HG03442 (cell line): ENCODE results near the gene SASH3.
A peak's percentile ranks its signal among the peaks of the same experiment; 100 is the strongest.
"Not testable (repeated sequence)": the region's sequence is repeated elsewhere in the genome, so short reads cannot be mapped to it uniquely, and the experiment has no call there.

Experiments
- ATAC-seq: cut with Tn5 transposase; IDR thresholded peaks from one replicate; pipeline ENCODE4 v1.9.1; 2021; ENCODE audit warnings: mild to moderate bottlenecking, moderate library complexity; ENCODE audit not compliant: unreplicated experiment

Gene SASH3

GRCh38 chrX:129779747-129780146 lies at the start of gene SASH3:
Gene SASH3, plus strand, starts transcription at chrX:129779949. Its CDS starts 149 bp downstream, at chrX:129780098.
- peak; percentile 35 for ATAC-seq

DNA sequence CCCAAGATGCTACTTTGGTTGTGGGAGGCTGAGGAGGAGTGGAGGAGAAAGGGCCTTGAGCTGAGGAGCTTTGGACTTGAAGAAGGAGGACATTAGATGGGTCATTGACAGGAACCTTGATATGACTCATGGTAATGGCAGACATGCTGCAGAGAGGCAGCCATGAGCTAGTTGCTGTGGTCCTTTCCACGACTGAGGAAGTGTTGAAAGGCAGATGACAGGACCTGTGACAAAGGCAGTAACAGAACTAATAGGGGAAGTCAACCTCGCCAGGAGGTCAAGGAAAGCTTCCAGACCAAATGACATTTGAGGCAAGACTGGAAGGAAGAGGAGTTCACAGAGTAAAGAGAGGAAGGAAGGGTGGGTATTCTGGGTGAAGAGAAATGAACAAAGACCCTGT lies 48.5 kb upstream of the SASH3 start:
- ATAC-seq = no peak

DNA sequence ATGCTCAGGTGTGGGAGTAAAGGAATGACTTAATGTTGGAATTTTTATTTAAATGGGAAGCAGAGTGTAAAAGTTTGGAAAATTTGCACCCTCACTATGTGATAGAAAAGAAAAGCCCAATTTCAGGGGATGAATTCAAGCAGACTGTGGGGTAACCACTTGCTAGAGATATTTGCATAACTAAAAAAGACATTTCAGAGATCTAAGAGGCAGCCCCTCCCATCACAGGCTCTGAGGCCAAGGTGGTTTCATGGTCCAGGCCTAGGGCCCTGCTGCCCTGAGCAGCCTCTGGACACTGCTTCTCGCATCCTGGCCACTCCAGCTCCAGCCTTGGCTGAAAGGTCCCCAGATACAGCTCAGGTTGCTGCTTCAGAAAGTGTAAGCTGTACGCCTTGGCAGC lies 46.9 kb upstream of the SASH3 start:
- no peak for ATAC-seq

- ATAC-seq = no peak
Observed at GRCh38 chrX:129733335-129733734, 46.4 kb upstream of the SASH3 start.

- no peak for ATAC-seq
Observed at GRCh38 chrX:129736491-129736890, 43.3 kb upstream of the SASH3 start.

DNA sequence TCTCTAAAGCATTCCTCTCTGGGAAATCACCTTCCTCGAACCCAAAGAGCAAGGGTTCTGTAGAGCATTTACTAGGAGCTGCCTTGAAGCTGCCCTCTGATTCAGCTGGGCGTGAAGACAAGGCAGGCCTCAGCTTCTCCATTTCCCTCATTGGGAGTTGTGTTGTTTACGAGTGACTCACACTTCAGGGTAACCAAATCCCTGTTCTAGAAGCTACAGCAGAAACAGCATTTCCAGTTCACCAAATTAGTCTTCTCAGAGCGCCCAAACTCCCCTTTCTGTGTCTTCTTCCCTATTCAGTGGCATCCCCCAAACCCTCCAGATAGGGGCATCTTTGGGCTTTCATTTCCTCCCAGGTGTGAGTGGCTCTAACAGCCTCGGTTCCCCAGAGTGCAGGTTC lies 41.8 kb upstream of the SASH3 start:
- peak; percentile 39 for ATAC-seq

DNA sequence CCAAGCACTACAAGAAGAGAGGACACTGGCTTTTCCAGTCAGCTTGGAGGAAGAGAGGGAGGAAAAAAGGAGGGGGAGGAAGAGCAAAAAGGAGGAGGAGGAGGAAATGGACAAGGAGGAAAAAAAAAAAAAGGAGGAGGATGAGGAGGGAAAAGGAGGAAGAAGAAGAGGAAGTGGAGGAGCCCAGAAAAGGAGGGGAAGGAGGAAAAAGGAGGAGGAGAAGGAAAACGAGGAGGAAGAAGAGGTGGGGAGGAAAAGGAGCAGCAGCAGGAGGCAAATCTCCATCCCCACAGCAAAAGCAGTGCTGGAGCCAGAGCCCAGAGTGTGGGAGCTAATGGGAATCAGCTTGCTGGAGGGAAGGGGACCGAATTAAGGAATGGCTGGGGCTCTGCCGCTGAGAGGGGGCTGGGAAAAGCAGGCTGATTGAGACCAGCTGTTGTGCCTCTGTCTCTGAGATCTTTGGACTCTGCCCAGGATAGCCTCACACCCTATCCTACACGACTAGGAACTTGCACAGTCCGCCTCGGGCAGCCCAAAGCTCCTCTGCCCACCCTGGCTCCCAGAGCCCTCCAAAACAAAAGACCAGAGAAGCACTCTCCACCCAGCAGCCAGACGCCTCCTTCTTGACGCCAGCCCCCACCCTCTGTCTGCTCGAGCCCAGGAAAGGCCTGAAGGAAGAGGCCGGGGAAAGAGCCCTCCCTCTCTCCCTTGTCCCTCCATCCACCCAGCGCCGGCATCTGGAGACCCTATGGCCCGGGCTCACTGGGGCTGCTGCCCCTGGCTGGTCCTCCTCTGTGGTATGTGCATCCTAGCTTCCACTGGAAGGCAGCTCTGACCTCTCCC lies 41.1 kb upstream of the SASH3 start, which contains the start of gene XPNPEP2:
Gene XPNPEP2 (plus strand): TSS at position 514 of the 843 bp plus-strand sequence. CDS start 235 bp downstream, at position 749.
- ATAC-seq = no peak

DNA sequence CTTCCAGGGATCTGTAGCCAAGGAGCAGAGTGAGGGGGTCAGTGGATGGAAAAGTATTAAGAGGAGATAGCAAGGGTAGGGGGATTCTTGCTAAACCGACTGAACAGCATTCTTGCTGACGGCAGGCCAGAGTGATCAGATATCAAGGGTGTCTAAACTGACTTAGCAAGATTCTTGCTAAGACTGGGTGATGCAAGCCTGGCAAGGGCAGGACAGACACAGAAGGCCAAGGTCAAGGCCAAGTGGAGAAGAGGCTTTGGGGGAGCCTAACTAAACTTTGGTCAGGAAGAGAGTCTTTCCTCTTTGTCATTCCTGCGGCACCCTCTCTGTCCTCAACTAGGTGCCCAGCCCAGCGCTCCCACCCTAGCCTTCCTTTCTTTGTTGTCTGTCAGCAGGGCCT lies 40.2 kb upstream of the SASH3 start:
- no peak for ATAC-seq

- ATAC-seq = no peak
Observed at GRCh38 chrX:129741880-129742758, 37.6 kb upstream of the SASH3 start.

- not testable (repeated sequence) for ATAC-seq
Observed at GRCh38 chrX:129742759-129743152, 37.0 kb upstream of the SASH3 start.

GRCh38 chrX:129743821-129744220 lies 35.9 kb upstream of the SASH3 start:
- no peak for ATAC-seq

DNA sequence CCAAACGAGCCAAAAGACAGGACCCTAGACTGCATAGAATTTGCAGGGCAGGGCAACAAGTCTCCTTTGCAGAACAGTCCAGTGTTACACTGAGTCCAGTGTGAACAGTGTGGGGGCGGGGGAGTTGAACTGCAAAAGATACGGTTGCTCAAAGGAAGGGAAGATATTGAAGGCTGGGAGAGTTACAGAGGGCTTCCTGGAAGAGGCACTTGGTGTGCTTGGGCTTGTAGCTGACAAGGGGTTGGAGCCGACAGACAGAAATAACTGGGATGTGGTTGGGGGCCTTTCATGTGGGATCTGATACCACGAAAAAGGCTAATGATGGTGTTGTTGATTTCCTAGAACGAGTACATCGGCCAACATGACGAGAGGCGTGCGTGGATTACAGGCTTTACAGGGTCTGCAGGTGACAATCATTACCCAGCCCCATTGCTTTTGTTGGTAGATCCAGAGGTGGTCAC lies 34.9 kb upstream of the SASH3 start:
- no peak for ATAC-seq

DNA sequence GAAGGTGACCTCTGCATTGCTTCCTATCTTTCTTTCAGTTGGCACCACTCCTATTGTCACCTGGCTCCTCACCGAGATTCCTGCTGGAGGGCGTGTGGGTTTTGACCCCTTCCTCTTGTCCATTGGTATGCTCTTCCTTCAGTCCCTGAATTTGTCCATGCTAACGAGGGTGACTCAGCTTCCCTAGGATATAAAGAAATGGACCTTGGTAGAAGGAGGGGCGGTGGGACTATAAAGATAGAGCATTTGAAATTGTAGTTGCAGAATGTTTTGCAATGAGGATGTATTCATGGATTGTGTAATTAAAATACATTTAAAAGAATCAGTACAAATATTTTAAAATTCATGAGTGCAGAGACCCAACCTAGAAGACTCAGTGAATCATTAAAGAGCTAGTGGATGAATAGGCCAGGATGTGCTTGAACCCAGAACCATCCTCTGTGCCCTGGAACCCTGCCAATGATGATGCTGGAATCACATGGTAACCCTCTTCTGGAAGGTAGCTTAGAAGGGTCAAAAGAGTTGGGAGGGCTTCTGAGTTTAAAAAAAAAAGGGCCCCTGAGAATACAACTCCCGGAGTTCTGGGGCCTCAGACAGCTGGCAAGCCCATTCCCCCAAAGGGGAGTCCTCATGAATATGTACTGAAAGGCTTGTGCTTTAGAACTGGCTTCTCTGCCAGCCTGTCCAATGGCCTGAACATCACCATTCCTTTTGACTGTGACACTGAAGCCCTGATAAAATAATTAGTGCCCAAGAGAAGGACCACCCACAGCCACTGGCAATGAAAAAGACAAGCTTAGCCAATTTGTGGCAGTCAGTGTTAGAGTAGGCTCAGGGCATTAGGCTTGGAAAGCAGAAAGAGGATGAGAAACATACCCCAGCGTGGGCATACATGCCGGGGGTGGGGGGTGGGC lies 32.9 kb upstream of the SASH3 start:
- ATAC-seq = no peak

- no peak for ATAC-seq
Observed at GRCh38 chrX:129747533-129747932, 32.2 kb upstream of the SASH3 start.

DNA sequence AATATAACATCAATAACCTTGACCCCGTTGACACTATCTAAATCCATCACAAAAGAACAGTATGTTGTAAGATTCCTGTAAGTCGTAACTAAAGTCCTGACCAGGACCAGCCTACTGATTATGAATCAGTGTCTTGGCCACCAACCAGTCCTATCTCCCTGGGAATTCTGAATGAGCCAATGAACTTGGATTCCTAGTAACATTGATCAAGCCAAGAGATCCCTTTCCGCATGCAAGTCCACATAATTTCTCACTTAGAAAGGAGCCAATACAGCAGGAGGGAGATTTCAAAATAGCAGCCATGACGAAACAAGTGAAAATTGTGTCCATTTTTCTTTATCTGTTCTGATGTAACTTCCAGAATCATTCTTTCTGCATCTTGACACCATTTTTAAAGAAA lies 31.4 kb upstream of the SASH3 start:
- ATAC-seq = no peak

DNA sequence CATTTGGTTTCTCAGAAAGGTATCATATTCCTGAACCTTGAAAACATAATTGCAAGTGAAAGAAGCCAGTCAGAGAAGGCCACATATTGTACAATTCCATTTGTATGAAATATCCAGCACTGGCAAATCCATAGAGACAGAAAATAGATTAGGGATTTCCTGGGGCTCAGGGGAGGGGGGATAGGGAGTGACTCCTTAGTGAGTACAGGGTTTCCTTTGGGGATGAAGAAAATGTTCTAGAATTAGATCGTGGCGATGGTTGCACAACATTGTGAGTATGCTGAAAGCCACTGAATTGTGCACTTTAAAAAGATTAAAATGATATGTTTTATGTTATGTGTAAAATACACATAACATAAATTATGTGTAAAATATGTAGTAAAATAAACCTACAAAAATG lies 30.7 kb upstream of the SASH3 start:
- no peak for ATAC-seq

- no peak for ATAC-seq
Observed at GRCh38 chrX:129750971-129751370, 28.8 kb upstream of the SASH3 start.

- no peak for ATAC-seq
Observed at GRCh38 chrX:129754056-129755024, 25.4 kb upstream of the SASH3 start.
